ENCODE data around the gene ARL15.
"Not testable (repeated sequence)": the region's sequence is repeated elsewhere in the genome, so short reads cannot be mapped to it uniquely, and the experiment has no call there.

Gene ARL15

DNA sequence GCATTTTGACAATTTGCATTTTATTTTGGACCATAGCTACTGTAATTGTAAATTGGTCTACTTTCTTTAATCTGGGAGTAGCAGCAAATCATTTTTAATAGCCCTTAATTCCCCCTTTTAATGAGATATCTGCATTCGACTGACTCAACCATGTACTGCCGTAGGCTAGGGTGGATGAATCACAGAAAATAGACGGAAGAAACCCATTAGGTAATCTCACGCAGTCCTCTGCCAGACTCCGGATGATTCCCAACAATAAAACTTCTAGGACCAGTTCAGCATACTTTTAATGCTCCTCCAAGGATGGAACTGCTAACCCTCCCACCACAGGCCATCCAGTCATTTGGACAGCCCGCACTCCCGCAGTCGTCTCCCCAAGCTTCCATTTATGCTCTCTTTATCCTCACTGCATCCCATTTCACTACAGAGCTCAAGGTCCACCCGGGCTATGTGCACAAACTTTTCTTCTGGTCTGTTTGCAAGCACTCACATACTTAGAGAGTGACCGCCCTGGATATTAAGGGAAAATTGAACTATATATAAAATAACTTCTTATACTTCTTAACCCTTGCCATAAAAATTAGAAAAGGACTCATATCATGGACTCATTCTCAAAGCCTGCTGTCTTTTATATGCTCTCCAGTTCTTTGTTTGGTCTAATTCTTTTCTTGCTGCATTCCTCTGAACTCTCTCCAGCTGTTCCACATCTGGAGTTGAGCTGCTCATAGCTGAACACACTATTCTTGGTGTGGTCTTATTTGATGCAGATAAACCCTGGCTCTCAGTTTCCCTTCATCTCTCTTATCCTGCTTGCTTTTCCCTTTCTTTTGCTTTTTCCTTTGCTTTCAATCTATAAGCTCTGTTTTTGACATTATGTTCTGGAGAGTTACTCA is 326.6 kb downstream of the ARL15 start:
- no peaks in the 10 kb centered on the region for H3K9me3 ChIP-seq
- no peaks in the 10 kb centered on the region for H3K4me1 ChIP-seq (ENCODE audit: control insufficient read depth in 1 of 2, insufficient read depth in 1 of 2, low read depth in 1 of 2, low read length in 1 of 2)
- no peak overlapping the region for H3K27ac ChIP-seq
- no peaks in the 10 kb centered on the region for H3K27me3 ChIP-seq
- H3K36me3 ChIP-seq = no peaks in the 10 kb centered on the region
- TF ChIP-seq CTCF (IDR thresholded peaks at IDR 0.05) = no peak
- H3K4me3 ChIP-seq (ENCODE audit: low read depth in 1 of 2, low read length in 1 of 2) = no peak overlapping the region

DNA sequence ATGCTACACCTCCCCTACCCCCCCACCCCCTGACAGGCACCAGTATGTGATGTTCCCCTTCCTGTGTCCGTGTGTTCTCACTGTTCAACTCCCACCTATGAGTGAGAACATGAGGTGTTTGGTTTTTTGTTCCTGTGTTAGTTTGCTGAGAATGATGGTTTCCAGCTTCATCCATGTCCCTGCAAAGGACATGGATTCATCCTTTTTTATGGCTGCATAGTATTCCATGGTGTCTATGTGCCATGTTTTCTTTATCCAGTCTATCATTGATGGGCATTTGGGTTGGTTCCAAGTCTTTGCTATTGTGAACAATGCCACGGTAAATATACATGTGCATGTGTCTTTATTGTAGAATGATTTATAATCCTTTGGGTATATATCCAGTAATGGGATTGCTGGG is 328.1 kb downstream of the ARL15 start:
- H3K36me3 ChIP-seq; H3K27me3 ChIP-seq; H3K4me1 ChIP-seq (ENCODE audit: control insufficient read depth in 1 of 2, insufficient read depth in 1 of 2, low read depth in 1 of 2, low read length in 1 of 2); H3K9me3 ChIP-seq; H3K27ac ChIP-seq; H3K4me3 ChIP-seq (ENCODE audit: low read depth in 1 of 2, low read length in 1 of 2): not testable (repeated sequence)

- Histone ChIP-seq H3K27me3 (no peaks in the 10 kb centered on the region), H3K4me1 (ENCODE audit: control insufficient read depth in 1 of 2, insufficient read depth in 1 of 2, low read depth in 1 of 2, low read length in 1 of 2) (no peaks in the 10 kb centered on the region), H3K27ac (no peak overlapping the region), H3K9me3 (no peaks in the 10 kb centered on the region), H3K36me3 (no peaks in the 10 kb centered on the region), H3K4me3 (ENCODE audit: low read depth in 1 of 2, low read length in 1 of 2) (no peak overlapping the region)
- no peak for TF ChIP-seq CTCF (IDR thresholded peaks at IDR 0.05)
Measured at GRCh38 chr5:53980061-53980460, 330.3 kb downstream of the ARL15 start.

DNA sequence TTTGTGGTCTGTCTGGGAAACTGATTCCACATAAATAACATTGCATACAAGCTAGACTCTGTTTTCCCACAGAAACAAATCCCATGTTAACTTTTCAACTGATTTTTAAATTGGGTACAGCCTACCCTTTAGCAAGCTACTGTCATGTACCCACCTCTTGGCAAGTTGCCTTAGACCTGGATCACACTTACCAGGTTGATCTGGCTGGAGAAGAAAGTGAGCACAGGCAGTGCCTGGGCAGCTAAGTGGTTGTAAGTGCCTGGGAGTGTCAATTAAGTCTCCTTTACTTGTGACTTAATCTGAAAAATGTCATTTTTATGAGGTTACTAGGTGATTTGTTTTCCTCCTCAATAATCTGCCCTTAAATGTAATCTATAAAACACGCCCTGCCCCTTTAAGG is 336.4 kb downstream of the ARL15 start:
- H3K4me1 ChIP-seq (ENCODE audit: control insufficient read depth in 1 of 2, insufficient read depth in 1 of 2, low read depth in 1 of 2, low read length in 1 of 2) = no peaks in the 10 kb centered on the region
- H3K27me3 ChIP-seq = no peaks in the 10 kb centered on the region
- H3K4me3 ChIP-seq (ENCODE audit: low read depth in 1 of 2, low read length in 1 of 2) = no peak overlapping the region
- no peak overlapping the region for H3K27ac ChIP-seq
- H3K36me3 ChIP-seq = no peaks in the 10 kb centered on the region
- H3K9me3 ChIP-seq = no peaks in the 10 kb centered on the region
- TF ChIP-seq CTCF (IDR thresholded peaks at IDR 0.05) = no peak

DNA sequence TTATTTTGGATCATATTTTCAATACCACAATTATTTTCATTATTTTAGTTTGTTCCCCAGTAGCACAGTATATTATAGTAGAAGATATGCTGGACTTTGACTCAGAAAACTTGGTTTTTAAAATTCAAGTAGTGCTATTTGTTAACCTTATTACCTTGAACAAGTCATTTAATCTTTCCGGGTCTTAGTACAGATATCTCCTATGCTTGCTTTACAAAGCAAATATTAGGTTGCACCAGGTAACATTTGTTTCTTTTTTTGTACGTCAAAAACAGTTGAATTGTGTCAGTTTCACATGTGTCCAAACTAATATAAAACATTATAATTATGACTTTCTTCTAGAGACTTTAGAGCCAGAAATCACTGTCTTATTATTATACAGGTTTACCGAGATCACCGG is 338.1 kb downstream of the ARL15 start:
- Histone ChIP-seq H3K27ac (no peak overlapping the region), H3K36me3 (no peaks in the 10 kb centered on the region), H3K9me3 (no peaks in the 10 kb centered on the region), H3K4me3 (ENCODE audit: low read depth in 1 of 2, low read length in 1 of 2) (no peak overlapping the region), H3K4me1 (ENCODE audit: control insufficient read depth in 1 of 2, insufficient read depth in 1 of 2, low read depth in 1 of 2, low read length in 1 of 2) (no peaks in the 10 kb centered on the region), H3K27me3 (no peaks in the 10 kb centered on the region)
- TF ChIP-seq CTCF (IDR thresholded peaks at IDR 0.05) = no peak

DNA sequence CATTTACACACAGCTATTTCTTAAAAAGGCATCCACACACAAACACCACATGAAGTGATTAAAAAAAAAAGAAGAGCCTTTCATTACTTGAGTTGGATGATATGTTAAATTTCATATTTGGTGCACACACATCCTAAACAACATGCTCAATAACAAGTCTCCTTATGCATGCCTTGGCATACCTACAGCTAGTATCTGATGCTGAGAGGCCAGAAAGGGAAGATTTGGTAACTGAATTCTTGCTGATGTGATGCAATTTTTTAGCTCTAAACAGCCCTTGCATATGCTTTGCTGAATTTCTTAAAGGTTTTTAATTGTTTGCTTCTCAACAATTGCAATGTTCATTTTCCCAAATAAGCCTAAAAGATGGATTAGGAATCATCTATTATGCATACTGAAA is 338.8 kb downstream of the ARL15 start:
- H3K27me3 ChIP-seq = no peaks in the 10 kb centered on the region

More for the DNA sequence above, 338.8 kb downstream of the ARL15 start:
- no peak for TF ChIP-seq CTCF (IDR thresholded peaks at IDR 0.05)
- Histone ChIP-seq H3K4me3 (ENCODE audit: low read depth in 1 of 2, low read length in 1 of 2) (no peak overlapping the region), H3K36me3 (no peaks in the 10 kb centered on the region), H3K4me1 (ENCODE audit: control insufficient read depth in 1 of 2, insufficient read depth in 1 of 2, low read depth in 1 of 2, low read length in 1 of 2) (no peaks in the 10 kb centered on the region), H3K27ac (no peak overlapping the region), H3K9me3 (no peaks in the 10 kb centered on the region)

All from neutrophil (primary cell).